COR-L47 (cell line): ENCODE results near the gene SKIL.
"Not testable (repeated sequence)": the region's sequence is repeated elsewhere in the genome, so short reads cannot be mapped to it uniquely, and the experiment has no call there.

ENCODE experiments used
- DNase-seq: peaks from one replicate; lab custom pipeline; 2025; lab: John Stamatoyannopoulos, UW

The SKIL gene, protein sequence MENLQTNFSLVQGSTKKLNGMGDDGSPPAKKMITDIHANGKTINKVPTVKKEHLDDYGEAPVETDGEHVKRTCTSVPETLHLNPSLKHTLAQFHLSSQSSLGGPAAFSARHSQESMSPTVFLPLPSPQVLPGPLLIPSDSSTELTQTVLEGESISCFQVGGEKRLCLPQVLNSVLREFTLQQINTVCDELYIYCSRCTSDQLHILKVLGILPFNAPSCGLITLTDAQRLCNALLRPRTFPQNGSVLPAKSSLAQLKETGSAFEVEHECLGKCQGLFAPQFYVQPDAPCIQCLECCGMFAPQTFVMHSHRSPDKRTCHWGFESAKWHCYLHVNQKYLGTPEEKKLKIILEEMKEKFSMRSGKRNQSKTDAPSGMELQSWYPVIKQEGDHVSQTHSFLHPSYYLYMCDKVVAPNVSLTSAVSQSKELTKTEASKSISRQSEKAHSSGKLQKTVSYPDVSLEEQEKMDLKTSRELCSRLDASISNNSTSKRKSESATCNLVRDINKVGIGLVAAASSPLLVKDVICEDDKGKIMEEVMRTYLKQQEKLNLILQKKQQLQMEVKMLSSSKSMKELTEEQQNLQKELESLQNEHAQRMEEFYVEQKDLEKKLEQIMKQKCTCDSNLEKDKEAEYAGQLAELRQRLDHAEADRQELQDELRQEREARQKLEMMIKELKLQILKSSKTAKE

DNA sequence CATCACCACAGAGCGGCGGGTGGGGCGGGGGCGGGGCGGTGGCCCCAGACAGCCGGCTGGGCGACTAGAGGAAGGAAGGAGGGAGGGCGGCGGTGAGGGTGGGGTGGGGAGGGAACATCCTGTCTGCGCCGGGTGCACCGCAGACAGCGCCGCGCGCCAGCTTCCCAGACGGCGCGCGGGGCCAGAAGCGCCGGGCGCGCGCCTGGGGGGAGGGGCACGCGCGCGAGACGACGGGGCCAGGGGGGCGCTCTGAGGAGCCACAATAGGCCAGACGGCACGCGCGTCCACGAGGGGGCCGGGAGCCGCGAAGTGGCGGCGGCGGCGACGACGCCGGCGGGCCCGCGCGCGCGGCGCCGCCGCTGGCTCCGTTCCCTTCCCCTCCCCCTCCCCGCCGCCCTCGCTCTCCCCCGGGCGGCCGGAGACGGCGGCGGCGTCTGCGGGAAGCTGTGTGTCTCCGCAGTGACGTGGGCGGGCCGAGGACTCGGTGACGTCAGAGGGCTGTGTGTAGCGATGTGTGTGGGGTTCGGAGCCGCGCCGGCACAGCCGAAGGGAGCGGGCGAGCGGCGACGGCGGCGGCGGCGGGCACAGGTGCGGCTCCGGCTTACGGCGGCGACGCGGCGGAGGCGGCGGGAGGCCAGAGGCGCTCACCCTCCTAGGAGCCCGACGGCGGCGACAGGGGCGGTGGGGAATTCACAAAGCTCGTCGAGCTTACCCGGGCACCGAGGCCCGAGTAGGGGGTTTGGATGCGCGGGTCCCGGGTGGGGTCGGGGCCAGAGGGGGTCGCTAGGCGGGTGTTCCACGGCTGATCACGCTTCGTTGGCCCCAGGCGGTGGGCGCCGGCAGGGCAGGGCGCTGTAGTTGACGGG lies at the start of gene SKIL:
Gene SKIL (plus strand): TSS at position 540 of the 866 bp plus-strand sequence. CDS start 2,617 bp downstream, outside the sequence.
- peak; percentile 97 for DNase-seq

DNA sequence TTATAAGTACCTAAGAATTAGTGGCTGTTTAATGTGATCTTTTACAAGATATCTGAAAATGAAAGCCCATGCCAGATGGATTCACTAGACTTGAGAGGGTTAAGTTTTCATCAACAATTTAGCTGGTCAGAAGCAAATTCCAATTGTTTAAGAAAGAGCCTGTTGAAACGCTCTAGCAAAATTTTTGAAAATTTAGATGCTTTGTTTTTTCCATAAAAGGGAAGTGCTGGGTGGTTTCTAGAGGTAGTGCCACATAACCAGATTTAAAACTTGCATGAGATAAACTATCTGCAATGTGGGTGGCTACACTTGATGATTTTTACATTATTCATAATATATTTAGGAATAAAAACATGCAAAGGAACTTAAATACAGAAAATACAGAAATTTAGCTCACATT lies 48.5 kb upstream of the SKIL start:
- DNase-seq = no peak

DNA sequence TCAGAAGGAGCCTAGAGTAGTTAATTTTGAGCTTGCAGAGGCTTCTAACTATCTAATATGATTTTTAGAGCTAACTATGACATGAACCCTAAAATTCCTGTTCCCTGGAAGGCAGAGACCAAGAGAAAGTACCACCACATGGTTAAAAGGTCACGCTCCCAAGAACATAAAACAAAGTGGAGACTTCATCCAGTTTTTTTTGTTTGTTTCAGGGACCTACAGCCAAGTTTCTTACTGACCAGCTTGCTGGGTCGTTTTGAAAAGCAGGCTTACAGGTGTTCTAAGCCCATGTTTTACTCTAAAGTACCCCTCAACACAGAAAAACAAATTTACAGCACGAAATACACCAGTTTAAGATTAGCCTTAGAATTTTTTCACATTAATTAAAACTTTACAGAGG lies 39.6 kb upstream of the SKIL start:
- DNase-seq = no peak

DNA sequence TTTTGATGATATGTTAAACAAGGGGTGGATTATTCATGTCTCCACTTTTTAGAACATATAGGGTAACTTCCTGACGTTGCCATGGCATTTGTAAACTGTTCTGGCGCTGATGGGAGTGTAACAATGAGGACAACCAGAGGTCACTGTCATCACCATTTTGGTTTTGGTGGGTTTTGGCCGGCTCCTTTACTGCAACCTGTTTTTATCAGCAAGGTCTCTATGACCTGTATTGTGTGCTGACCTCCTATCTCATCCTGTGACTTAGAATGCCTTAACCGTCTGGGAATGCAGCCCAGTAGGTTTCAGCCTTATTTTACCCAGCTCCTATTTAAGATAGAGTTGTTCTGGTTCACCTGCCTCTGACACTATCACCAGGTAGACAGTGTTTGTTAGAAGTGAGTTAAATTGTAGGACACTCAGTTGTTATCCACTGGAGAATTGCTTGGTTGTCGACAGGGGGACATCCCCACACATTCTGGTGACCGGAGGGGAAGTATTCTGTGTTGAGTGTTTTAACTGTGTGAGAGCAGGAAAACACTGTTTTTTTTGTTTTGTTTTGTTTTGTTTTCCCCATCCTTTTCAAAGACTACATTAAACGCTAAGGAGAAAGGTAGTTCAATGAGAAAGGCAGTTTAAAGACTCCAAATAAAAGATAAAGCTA lies 36.9 kb upstream of the SKIL start:
- no peak for DNase-seq

DNA sequence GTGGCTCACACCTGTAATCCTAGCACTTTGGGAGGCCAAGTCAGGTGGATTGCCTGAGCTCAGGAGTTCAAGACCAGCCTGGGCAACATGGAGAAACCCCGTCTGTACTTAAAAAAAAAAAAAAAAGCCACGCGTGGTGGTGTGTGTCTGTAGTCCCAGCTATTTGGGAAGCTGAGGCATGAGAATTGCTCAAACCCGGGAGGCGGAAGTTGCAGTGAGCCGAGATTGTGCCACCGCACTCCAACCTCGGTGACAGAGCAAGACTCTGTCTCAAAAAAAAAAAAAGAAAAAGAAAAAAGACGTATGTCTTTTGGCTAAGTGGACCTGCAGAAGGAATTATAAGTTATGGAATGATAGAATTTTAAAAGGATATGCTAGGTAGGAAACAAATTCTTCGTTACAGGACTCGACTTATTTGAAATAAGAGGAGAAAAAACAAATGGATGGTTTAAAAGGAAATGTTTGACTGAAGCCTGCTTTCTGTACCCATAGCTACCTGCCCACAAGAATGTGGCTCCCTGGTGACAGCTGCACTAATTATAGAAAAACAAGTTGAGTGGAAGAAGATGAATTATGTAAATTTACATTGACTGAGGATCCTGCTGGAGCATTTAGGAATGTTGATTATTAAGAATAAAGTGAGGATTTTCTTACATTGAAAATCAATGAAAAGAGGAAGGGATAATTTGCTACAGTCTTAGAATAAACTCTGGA lies 36.0 kb upstream of the SKIL start:
- DNase-seq = no peak

DNA sequence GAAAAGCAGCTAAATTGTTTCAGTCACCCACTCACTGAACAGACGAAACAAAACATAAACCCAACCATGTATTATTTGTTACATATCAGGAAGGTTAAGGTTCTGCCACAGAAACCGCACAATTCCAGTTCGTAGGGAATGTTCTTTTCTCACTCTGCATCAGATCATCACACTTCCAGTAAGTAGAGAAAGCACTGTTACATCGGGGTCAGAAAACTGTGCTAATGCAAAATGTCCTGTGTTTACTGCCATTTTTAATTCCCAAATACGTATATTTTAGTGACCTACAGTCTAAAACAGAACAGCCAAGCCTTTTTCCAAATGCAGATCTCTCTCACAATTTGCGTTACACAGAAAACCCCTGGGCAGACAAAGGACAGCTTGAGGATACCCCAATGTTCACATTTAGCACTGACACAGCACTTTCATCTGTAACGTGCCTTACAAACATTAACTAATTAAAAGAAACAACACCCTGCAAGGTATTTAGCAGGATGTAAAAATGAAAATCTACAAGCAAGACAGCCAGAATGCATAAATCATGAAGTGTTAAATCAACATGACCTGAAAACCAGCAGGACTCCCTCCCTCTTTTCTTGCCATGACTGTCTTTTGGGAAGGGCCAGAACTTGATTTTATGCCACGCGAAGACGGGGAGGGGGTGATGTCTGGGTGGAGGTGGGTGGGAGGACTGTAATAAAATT lies 34.8 kb upstream of the SKIL start:
- DNase-seq = no peak

DNA sequence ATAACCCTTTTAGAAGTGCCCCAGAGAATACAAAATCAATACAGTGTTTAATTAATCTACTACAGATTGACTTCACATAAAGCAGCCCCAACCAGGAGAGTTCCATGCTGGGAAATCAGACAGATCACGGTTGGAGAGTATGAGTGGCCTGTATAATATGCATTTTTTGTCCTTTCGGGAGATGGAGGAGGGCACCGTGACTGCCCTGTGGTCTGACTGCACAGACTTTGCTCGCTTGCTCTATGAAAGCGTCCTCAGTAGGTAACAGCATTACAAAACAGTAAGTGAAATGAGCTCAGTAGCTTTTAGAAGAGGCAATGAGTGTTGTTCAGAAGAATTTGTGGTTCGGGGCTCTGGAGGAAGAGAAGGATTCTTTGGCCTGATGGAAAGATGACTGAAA lies 34.2 kb upstream of the SKIL start:
- DNase-seq = no peak

DNA sequence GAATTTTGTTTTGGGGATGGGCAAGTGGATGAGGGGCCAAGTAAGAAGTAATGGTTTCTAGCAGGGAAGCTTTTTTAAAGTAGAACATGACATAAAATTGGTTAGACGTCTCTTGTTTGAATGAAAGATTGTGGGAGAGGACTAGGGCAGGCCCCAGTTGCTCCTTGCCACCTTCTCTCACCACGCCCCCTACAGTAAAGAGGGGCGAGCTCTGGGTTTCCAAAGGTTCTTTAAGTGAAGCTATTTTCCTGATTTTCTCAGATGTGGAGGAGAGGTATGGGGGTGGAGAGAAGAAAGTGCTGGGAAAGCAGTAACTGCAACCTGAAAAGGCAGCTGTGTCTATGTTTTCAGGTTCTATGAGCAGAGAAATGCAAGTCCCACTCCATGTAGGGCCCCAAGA lies 32.6 kb upstream of the SKIL start:
- no peak for DNase-seq

DNA sequence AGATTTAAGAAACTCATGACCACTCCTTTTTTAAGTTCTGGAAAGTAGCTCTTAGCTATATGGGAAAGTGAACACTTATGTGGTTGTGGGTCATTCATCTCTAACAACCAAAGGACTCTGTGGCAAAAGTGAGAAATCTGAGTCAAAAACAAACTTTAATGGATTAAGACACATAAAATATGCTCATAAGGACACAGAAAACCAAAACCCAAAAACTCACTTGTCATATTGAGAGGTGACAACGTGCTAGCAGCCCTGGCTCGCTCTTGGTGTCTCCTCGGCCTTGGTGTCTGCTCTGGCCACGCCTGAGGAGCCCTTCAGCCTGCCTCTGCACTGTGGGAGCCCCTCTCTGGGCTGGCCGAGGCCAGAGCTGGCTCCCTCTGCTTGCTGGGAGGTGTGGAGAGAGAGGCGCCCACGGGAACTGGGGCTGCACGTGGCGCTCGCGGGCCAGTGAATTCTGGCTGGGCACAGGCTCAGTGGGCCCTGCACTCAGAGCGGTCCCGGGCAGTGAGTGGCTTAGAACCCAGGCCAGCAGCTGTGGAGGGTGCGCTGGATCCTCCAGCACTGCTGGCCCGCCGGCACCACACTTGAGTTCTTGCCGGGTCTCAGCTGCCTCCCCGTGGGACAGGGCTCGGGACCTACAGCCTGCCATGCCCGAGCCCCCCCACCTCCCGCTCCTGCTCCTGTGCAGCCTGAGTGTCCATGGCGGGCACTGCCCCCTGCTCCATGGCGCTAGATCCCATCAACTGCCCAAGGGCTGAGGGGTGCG lies 30.3 kb upstream of the SKIL start:
- no peak for DNase-seq

DNA sequence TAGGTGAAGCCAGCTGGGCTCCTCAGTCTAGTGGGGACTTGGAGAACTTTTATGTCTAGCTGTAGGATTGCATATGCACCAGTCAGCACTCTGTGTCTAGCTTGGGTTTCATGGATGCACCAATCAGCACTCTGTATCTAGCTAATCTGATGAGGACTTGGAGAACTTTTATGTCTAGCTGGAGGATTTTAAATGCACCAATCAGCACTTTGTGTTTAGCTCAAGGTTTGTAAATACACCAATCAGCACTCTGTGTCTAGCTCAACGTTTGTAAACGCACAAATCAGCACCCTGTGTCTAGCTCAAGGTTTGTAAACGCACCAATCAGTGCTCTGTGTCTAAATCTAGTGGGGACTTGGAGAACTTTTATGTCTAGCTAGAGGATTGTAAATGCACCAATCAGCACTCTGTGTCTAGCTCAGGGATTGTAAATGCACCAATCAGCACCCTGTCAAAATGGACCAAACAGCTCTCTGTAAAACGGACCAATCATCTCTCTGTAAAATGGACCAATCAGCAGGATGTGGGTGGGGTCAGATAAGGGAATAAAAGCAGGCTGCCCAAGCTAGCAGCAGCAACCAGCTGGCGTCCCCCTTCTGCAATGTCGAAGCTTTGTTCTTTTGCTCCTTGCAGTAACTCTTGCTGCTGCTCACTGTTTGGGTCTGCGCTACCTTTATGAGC lies 29.5 kb upstream of the SKIL start:
- not testable (repeated sequence) for DNase-seq

DNA sequence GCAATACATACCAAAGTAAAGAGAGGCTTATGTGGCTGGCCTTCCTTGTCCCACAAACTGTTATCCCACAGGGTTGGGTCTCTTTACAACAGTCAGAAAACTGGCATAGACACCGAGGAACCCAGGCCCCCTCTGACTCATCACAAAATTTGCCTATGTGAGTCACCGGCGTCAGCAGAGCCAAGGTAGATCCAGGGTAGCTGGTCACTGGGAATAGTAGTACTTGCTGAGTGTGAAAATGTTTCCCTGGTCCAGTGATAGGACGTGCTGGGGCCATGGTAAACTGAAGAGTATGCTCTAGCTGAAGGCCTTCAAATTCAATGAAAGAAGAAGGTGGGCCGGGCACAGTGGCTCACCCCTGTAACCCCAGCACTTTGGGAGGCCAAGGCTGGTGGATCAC lies 27.1 kb upstream of the SKIL start:
- DNase-seq = no peak

DNA sequence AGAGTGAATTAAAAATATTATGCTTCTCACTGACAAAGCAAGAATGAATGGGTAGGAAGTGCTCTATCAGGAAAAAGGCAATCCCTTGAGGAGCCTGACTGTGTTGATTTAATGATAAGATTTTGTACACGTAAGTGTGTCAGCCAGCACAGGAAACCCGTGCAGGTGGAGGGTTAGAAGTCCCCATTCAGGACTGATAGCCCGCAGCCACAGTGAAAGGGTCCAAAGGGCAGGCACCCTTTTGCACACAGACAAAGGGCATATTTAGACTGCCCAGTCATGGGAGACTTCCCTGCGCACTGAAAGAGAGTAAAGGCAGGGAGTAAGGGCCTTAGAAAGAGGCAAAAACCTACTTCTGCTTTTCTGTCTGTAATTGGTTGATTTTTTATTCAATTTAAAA lies 26.4 kb upstream of the SKIL start:
- DNase-seq = no peak

DNA sequence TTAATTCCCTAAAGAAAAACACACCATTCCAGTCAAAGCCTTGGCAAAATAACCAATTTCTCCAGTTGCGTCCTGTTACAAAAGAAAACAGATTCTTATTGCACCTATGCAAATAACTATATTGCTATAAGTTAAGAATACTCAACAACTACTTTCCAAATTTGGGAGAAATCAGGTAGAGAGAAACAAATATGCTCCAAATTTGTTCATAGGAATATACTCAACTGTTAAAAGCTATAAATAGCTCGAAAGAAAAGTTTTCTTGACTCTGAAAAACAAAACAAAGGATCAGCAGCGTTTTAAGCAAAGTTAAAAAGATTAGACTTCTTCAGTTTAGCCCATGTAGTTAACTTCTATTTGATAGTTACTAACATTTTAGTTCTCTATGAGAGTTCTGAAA lies 20.1 kb upstream of the SKIL start:
- DNase-seq = no peak

DNA sequence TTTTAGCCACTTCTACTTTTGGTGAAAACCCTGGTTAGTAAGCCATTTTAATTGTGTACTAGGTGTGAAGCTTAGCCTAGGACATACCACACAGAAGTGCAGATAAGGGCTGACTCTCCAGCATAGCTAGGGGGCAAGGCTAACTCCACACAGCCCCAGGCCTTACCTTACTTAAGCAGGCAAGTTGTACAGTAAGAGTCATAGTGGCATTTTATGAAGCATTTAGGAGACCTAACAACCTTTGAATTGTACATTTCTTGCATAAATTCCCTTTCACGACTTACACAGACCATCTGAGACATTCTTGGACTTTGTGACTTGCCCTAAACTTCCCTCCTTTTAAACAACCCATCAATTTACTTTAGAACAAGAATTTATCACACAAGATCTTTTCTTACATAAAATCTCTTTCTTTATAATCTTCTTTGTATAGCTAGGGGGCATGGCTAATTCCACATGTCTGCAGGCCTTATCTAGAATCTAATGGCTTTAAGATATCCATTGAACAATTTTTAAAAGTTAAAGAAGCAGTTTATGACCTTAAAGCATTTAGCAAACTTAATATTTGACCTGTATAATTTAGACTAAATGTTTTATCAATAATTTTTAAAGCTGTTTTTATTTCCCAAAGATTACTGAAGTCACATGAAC lies 18.7 kb upstream of the SKIL start:
- DNase-seq = no peak

DNA sequence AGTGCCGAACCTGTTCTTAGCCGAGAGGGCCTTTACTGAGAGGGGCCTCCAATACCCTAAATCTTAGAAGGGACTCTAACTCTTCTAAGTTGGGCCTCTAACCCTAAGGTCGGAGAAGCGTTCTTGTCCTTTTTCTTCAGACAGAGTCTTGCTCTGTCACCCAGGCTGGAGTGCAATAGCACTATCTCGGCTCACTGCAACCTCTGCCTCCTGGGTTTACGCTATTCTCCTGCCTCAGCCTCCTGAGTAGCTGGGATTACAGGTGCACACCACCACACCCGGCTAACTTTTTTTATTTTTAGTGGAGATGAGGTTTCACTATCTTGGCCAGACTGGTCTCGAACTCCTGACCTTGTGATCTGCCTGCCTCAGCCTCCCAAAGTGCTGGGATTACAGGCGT lies 15.2 kb upstream of the SKIL start:
- not testable (repeated sequence) for DNase-seq

DNA sequence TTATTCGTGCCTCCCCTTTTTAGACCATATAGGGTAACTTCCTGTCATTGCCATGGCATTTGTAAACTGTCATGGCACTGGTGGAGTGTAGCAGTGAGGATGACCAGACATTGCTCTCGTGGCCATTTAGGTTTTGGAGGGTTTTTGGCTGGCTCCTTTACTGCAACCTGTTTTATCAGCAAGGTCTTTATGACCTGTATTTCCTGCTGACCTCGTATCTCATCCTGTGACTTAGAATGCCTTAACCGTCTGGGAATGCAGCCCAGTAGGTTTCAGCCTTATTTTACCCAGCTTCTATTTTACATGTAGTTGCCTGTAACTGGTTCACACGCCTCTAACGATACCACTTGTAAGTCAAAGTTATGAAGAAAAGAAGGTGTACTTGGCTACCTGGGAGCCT lies 13.7 kb upstream of the SKIL start:
- not testable (repeated sequence) for DNase-seq

DNA sequence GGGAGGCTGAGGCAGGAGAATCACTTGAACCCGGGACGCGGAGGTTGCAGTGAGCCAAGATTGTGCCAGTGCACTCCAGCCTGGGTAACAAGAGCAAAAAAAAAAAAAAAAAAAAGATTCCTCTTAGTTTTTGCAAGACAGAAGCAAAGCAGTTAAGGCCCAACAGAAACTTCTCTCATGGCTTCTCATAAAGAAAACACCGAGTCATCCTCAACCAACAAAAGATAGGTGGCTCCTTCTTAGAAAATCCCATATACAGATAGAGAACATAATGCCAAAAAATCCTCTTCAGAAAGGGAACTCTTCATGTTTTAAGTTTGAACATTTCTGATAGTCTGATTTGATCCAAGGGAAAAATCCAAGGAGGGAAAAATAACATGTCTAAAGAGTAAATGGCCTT lies 12.5 kb upstream of the SKIL start:
- DNase-seq = no peak

DNA sequence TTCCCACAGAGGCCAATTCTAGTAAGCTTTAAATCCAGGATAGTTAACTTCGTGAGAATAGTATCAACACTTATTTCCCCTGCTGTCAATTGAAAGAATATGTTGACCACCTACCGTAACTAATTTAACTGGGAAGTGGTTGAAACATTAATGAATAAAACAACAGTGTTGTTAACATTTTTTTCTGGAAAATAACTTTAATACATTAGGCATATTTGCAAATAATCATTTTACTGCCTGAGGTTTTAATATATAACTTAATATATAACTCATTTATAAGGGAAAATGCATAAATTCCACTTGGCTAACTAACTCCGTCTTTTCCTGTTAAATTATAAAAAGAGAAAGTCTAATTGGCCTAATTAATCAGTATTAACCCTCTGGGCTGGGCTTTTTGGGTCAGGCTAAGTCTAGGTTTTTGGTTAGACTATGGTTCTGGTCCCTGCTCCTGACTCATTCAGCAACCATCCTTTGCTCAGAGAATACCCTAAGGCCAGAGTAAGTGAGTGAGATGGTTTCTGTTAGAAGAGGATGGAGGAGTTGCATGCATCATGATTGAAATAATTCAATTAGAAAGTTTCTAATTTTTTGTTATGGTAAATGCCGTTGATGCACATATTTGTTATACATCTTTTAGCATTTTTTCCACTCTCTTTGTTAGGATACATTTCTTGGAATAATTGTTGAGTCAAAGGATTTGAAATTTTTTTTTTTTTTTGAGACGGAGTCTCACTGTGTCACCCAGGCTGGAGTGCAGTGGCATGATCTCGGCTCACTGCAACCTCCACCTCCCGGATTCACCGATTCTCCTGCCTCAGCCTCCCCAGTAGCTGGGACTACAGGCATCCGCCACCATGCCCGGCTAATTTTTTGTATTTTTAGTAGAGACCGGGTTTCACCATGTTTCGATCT lies 10.8 kb upstream of the SKIL start:
- no peak for DNase-seq
